SW 1271 (cell line): ENCODE data around the gene RAX.
A peak's percentile ranks its signal among the peaks of the same experiment; 100 is the strongest.
"Not testable (repeated sequence)": the region's sequence is repeated elsewhere in the genome, so short reads cannot be mapped to it uniquely, and the experiment has no call there.

Source experiments
- DNase-seq, 2 experiments: peaks; one replicate each; lab custom pipeline; 2025; lab: John Stamatoyannopoulos, UW

RAX gene

GRCh38 chr18:59273759-59274532, 692 bp upstream of the RAX start:
- DNase-seq = no peak

GRCh38 chr18:59272221-59272888, 899 bp downstream of the RAX start:
- DNase-seq = no peak

- no peak for DNase-seq
Observed at GRCh38 chr18:59271606-59272220, 1.5 kb downstream of the RAX start.

GRCh38 chr18:59270689-59271257, 2.5 kb downstream of the RAX start:
- no peak for DNase-seq

- no peak for DNase-seq
Observed at GRCh38 chr18:59269563-59270119, 3.6 kb downstream of the RAX start.

- no peak for DNase-seq
Observed at GRCh38 chr18:59268721-59269562, 4.3 kb downstream of the RAX start.

GRCh38 chr18:59268127-59268720, 5.0 kb downstream of the RAX start:
- DNase-seq = no peak

GRCh38 chr18:59267503-59268126, 5.6 kb downstream of the RAX start:
- no peak for DNase-seq

- DNase-seq = no peak
Observed at GRCh38 chr18:59266886-59267502, 6.3 kb downstream of the RAX start.

GRCh38 chr18:59266459-59266858, 6.8 kb downstream of the RAX start:
- no peak for DNase-seq

GRCh38 chr18:59265974-59266369, 7.3 kb downstream of the RAX start:
- DNase-seq = no peak

GRCh38 chr18:59265246-59265973, 7.8 kb downstream of the RAX start:
- no peak for DNase-seq

GRCh38 chr18:59264651-59265245, 8.5 kb downstream of the RAX start:
- no peak for DNase-seq

GRCh38 chr18:59264121-59264571, 9.1 kb downstream of the RAX start:
- DNase-seq = no peak

GRCh38 chr18:59263661-59264060, 9.6 kb downstream of the RAX start:
- DNase-seq = no peak

- DNase-seq = not testable (repeated sequence)
Observed at GRCh38 chr18:59262243-59262642, 11.0 kb downstream of the RAX start.

- DNase-seq = not testable (repeated sequence)
Observed at GRCh38 chr18:59261842-59262241, 11.4 kb downstream of the RAX start.

- DNase-seq = not testable (repeated sequence)
Observed at GRCh38 chr18:59255491-59255890, 17.8 kb downstream of the RAX start.

GRCh38 chr18:59249199-59249774, 24.0 kb downstream of the RAX start:
- DNase-seq = peak in 1 of 2 experiments; percentile 44
